Measurements from ENCODE around the gene ZNF605. TPM values are rescaled to one million over a fixed set of nuclear protein-coding genes. Genes with fewer than 3 reads are reported as not detected.
"Not testable (repeated sequence)": the region's sequence is repeated elsewhere in the genome, so short reads cannot be mapped to it uniquely, and the experiment has no call there.

The ZNF605 gene
- total RNA-seq, 1 donor: 14.2 TPM

GRCh38 chr12:132948146-132949066, 7.7 kb downstream of the ZNF605 start:
- no peak overlapping the region for H3K4me3 ChIP-seq (ENCODE audit: low read depth, low read length)
- DNase-seq (ENCODE audit: low read depth): no peak
- TF ChIP-seq, protein P1, sequence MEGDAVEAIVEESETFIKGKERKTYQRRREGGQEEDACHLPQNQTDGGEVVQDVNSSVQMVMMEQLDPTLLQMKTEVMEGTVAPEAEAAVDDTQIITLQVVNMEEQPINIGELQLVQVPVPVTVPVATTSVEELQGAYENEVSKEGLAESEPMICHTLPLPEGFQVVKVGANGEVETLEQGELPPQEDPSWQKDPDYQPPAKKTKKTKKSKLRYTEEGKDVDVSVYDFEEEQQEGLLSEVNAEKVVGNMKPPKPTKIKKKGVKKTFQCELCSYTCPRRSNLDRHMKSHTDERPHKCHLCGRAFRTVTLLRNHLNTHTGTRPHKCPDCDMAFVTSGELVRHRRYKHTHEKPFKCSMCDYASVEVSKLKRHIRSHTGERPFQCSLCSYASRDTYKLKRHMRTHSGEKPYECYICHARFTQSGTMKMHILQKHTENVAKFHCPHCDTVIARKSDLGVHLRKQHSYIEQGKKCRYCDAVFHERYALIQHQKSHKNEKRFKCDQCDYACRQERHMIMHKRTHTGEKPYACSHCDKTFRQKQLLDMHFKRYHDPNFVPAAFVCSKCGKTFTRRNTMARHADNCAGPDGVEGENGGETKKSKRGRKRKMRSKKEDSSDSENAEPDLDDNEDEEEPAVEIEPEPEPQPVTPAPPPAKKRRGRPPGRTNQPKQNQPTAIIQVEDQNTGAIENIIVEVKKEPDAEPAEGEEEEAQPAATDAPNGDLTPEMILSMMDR (IDR thresholded peaks at IDR 0.05; ENCODE audit: insufficient read depth, low read depth, low read length): no peak

GRCh38 chr12:132946246-132946820, 9.8 kb downstream of the ZNF605 start:
- TF ChIP-seq, protein P1 (IDR thresholded peaks at IDR 0.05; ENCODE audit: insufficient read depth, low read depth, low read length): no peak
- no peak overlapping the region for H3K4me3 ChIP-seq (ENCODE audit: low read depth, low read length)
- no peak for DNase-seq (ENCODE audit: low read depth)

GRCh38 chr12:132945806-132946205, 10.3 kb downstream of the ZNF605 start:
- DNase-seq (ENCODE audit: low read depth): no peak
- TF ChIP-seq, protein P1 (IDR thresholded peaks at IDR 0.05; ENCODE audit: insufficient read depth, low read depth, low read length): no peak
- H3K4me3 ChIP-seq (ENCODE audit: low read depth, low read length): no peak overlapping the region

GRCh38 chr12:132942611-132943010, 13.5 kb downstream of the ZNF605 start:
- DNase-seq (ENCODE audit: low read depth): no peak
- no peak overlapping the region for H3K4me3 ChIP-seq (ENCODE audit: low read depth, low read length)
- TF ChIP-seq, protein P1 (IDR thresholded peaks at IDR 0.05; ENCODE audit: insufficient read depth, low read depth, low read length): no peak

DNA sequence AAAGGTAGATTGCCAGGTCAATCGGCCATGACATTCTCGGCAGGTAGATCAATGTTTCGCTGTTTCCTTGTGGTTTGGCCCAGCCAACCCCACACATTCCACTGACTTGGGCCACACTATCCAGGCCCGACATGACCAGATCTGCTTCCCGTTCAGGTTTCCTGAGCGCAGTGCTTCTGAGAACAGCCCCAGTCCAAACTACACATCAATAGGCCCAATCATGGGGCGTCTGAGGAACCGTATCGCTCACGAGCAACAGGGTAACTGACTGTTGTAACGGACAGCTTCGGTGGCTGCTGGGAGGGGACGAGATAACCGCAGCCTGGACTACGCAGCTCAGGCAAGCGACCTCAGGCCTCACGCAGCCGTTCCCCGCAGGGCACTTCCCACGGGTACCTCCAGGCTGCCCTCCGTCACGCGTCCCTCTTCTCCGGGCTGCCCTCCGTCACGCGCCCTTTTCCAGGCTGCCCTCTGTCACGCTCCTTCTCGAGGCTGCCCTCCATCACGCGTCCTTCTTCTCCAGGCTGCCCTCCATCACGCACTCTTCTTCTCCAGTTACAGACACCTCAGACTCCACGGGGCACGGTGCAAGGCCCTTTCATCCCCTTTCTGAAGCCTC, 14.7 kb downstream of the ZNF605 start:
- TF ChIP-seq, protein P1 (IDR thresholded peaks at IDR 0.05; ENCODE audit: insufficient read depth, low read depth, low read length): no peak
- no peak for DNase-seq (ENCODE audit: low read depth)
- no peak overlapping the region for H3K4me3 ChIP-seq (ENCODE audit: low read depth, low read length)

GRCh38 chr12:132940071-132940719, 15.9 kb downstream of the ZNF605 start:
- TF ChIP-seq, protein P1 (IDR thresholded peaks at IDR 0.05; ENCODE audit: insufficient read depth, low read depth, low read length): no peak

DNA sequence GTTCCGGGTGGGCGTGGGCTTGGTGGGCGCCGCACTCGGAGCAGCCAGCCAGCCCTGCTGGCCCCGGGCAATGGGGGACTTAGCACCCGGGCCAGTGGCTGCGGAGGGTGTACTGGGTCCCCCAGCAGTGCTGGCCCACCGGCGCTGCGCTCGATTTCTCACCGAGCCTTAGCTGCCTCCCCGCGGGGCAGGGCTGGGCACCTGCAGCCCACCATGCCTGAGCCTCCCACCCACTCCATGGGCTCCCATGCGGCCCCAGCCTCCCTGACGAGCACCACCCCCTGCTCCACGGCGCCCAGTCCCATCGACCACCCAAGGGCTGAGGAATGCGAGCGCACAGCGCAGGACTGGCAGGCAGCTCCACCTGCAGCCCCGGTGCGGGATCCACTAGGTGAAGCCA, 17.3 kb downstream of the ZNF605 start:
- not testable (repeated sequence) for DNase-seq (ENCODE audit: low read depth); H3K4me3 ChIP-seq (ENCODE audit: low read depth, low read length)

More at GRCh38 chr12:132940071-132940719, 15.9 kb downstream of the ZNF605 start:
- no peak for DNase-seq (ENCODE audit: low read depth)
- H3K4me3 ChIP-seq (ENCODE audit: low read depth, low read length): no peak overlapping the region
